ENCODE measurements around the gene ZNF485. TPM values are rescaled to one million over a fixed set of nuclear protein-coding genes. Genes with fewer than 3 reads are reported as not detected.

Gene ZNF485
- polyA plus RNA-seq, 1 donor from 2014 or later = 3.5 TPM

DNA sequence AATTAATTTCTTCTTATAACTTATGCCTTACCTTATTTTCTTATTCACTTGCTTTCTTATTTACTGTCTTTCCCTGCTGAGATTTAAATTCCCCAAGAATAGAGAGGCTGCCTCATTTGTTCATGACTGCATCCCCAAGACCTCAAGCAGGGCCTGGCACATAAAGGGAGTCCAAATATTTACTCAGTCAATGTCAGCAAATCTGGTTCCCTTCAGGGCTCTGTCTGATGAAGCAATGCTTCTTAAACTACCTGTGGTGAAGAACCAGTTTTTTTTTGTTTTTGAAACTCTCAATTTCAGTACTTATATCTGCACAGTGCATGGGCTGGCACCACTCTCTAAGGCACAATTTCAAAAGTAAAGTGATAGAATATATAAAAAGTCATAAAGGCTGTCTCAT, 36.6 kb upstream of the ZNF485 start:
- Histone ChIP-seq H3F3A (ENCODE audit: insufficient read depth, low read length, poor library complexity, severe bottlenecking) (no peaks in the 10 kb centered on the region), H3K9ac (ENCODE audit: low read length) (no peak overlapping the region), H3K36me3 (ENCODE audit: insufficient read depth, low read length) (no peaks in the 10 kb centered on the region), H3K4me2 (ENCODE audit: low read length) (no peak overlapping the region), H3K9me2 (ENCODE audit: insufficient read depth, low read length) (no peaks in the 10 kb centered on the region), H2AFZ (ENCODE audit: low read depth, low read length) (no peak overlapping the region), H3K27ac (ENCODE audit: low read length) (no peak overlapping the region), H3K79me2 (replicated peaks; ENCODE audit: insufficient read depth, low read length) (no peaks in the 10 kb centered on the region), H3K9me3 (ENCODE audit: low read length) (no peaks in the 10 kb centered on the region), H4K20me1 (ENCODE audit: insufficient read depth) (no peaks in the 10 kb centered on the region), H3K27me3 (ENCODE audit: insufficient read depth, low read depth, low read length) (no peaks in the 10 kb centered on the region), H3K4me3 (ENCODE audit: low read length) (no peak overlapping the region)
- no peak for TF ChIP-seq POLR2AphosphoS5 (IDR thresholded peaks at IDR 0.05)
- no peak for TF ChIP-seq EZH2 (IDR thresholded peaks at IDR 0.05; ENCODE audit: borderline replicate concordance, insufficient read depth, low read length, poor library complexity, severe bottlenecking)
- TF ChIP-seq TAF1 (IDR thresholded peaks at IDR 0.05; ENCODE audit: low read depth) = no peak
- TF ChIP-seq, protein P1, sequence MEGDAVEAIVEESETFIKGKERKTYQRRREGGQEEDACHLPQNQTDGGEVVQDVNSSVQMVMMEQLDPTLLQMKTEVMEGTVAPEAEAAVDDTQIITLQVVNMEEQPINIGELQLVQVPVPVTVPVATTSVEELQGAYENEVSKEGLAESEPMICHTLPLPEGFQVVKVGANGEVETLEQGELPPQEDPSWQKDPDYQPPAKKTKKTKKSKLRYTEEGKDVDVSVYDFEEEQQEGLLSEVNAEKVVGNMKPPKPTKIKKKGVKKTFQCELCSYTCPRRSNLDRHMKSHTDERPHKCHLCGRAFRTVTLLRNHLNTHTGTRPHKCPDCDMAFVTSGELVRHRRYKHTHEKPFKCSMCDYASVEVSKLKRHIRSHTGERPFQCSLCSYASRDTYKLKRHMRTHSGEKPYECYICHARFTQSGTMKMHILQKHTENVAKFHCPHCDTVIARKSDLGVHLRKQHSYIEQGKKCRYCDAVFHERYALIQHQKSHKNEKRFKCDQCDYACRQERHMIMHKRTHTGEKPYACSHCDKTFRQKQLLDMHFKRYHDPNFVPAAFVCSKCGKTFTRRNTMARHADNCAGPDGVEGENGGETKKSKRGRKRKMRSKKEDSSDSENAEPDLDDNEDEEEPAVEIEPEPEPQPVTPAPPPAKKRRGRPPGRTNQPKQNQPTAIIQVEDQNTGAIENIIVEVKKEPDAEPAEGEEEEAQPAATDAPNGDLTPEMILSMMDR (IDR thresholded peaks at IDR 0.05; ENCODE audit: poor library complexity, severe bottlenecking) = no peak
- no peak for TF ChIP-seq MXI1 (conservative IDR thresholded peaks at IDR 0.05; ENCODE audit: poor library complexity, severe bottlenecking)

DNA sequence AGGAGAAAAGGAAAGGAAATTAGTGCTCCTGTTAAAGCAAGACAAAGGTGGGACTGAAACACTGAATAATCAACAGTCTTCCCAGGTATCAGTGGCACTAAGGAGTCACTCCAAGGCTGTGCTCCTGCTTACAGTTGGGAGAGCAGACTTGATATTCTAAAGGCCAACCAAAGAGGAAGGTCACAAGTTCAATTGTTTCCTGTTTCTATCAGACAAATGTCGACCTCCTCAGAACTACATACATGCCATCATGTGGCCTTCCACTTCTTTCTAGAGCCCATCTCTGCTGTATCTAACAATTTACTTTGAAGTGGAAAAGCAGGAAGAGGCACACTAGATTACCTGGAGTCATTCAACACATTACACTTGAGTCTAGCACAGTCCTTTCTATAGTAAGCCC, 35.3 kb upstream of the ZNF485 start:
- no peaks in the 10 kb centered on the region for H4K20me1 ChIP-seq (ENCODE audit: insufficient read depth)
- no peaks in the 10 kb centered on the region for H3K27me3 ChIP-seq (ENCODE audit: insufficient read depth, low read depth, low read length)
- H3K4me3 ChIP-seq (ENCODE audit: low read length) = no peak overlapping the region
- H3F3A ChIP-seq (ENCODE audit: insufficient read depth, low read length, poor library complexity, severe bottlenecking) = no peaks in the 10 kb centered on the region
- peaks cover 2% of the 10 kb centered on the region for H3K9me3 ChIP-seq (ENCODE audit: low read length)
- no peak overlapping the region for H2AFZ ChIP-seq (ENCODE audit: low read depth, low read length)
- H3K79me2 ChIP-seq (replicated peaks; ENCODE audit: insufficient read depth, low read length) = no peaks in the 10 kb centered on the region
- H3K4me2 ChIP-seq (ENCODE audit: low read length) = no peak overlapping the region
- TF ChIP-seq POLR2AphosphoS5 (IDR thresholded peaks at IDR 0.05) (no peak), EZH2 (IDR thresholded peaks at IDR 0.05; ENCODE audit: borderline replicate concordance, insufficient read depth, low read length, poor library complexity, severe bottlenecking) (no peak), RAD21 (conservative IDR thresholded peaks at IDR 0.05) (no peak), TAF1 (IDR thresholded peaks at IDR 0.05; ENCODE audit: low read depth) (no peak), MXI1 (conservative IDR thresholded peaks at IDR 0.05; ENCODE audit: poor library complexity, severe bottlenecking) (no peak), EP300 (conservative IDR thresholded peaks at IDR 0.05; ENCODE audit: poor library complexity, severe bottlenecking) (no peak), SMC3 (conservative IDR thresholded peaks at IDR 0.05; ENCODE audit: poor library complexity) (no peak)
- TF ChIP-seq, protein P2, sequence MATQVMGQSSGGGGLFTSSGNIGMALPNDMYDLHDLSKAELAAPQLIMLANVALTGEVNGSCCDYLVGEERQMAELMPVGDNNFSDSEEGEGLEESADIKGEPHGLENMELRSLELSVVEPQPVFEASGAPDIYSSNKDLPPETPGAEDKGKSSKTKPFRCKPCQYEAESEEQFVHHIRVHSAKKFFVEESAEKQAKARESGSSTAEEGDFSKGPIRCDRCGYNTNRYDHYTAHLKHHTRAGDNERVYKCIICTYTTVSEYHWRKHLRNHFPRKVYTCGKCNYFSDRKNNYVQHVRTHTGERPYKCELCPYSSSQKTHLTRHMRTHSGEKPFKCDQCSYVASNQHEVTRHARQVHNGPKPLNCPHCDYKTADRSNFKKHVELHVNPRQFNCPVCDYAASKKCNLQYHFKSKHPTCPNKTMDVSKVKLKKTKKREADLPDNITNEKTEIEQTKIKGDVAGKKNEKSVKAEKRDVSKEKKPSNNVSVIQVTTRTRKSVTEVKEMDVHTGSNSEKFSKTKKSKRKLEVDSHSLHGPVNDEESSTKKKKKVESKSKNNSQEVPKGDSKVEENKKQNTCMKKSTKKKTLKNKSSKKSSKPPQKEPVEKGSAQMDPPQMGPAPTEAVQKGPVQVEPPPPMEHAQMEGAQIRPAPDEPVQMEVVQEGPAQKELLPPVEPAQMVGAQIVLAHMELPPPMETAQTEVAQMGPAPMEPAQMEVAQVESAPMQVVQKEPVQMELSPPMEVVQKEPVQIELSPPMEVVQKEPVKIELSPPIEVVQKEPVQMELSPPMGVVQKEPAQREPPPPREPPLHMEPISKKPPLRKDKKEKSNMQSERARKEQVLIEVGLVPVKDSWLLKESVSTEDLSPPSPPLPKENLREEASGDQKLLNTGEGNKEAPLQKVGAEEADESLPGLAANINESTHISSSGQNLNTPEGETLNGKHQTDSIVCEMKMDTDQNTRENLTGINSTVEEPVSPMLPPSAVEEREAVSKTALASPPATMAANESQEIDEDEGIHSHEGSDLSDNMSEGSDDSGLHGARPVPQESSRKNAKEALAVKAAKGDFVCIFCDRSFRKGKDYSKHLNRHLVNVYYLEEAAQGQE (IDR thresholded peaks at IDR 0.05; ENCODE audit: borderline replicate concordance) = no peak
- TF ChIP-seq, protein P1 (IDR thresholded peaks at IDR 0.05; ENCODE audit: poor library complexity, severe bottlenecking) = no peak
- H3K9ac ChIP-seq (ENCODE audit: low read length) = no peak overlapping the region
- H3K27ac ChIP-seq (ENCODE audit: low read length) = no peak overlapping the region
- no peaks in the 10 kb centered on the region for H3K36me3 ChIP-seq (ENCODE audit: insufficient read depth, low read length)
- H3K9me2 ChIP-seq (ENCODE audit: insufficient read depth, low read length) = no peaks in the 10 kb centered on the region
